ENCODE data around the gene MARCHF9.

Gene MARCHF9

GRCh38 chr12:57755454-57756372 is 810 bp downstream of the MARCHF9 start:
- no peak for DNase-seq

- DNase-seq, result peak in 1 of 2 donors; percentile 24
These were observed 1.8 kb downstream of the MARCHF9 start for GRCh38 chr12:57756406-57757341.

- DNase-seq, result no peak
These were observed 2.9 kb downstream of the MARCHF9 start for GRCh38 chr12:57757771-57758170.

- no peak for DNase-seq
These were observed 3.9 kb downstream of the MARCHF9 start for GRCh38 chr12:57758552-57759359.

- no peak for DNase-seq
These were observed 4.6 kb downstream of the MARCHF9 start for GRCh38 chr12:57759360-57759980.

- no peak for DNase-seq
These were observed 5.6 kb downstream of the MARCHF9 start for GRCh38 chr12:57760347-57760982.

- no peak for DNase-seq
These were observed 6.6 kb downstream of the MARCHF9 start for GRCh38 chr12:57761391-57761998.

GRCh38 chr12:57762463-57762862 is 7.6 kb downstream of the MARCHF9 start:
- DNase-seq, result no peak

- DNase-seq, result no peak
These were observed 9.2 kb downstream of the MARCHF9 start for GRCh38 chr12:57763881-57764661.

- no peak for DNase-seq
These were observed 9.7 kb downstream of the MARCHF9 start for GRCh38 chr12:57764662-57765002.

- peak in 1 of 2 donors; percentile 19 for DNase-seq
These were observed 10.2 kb downstream of the MARCHF9 start for GRCh38 chr12:57765003-57765697.

- no peak for DNase-seq
These were observed 11.0 kb downstream of the MARCHF9 start for GRCh38 chr12:57765698-57766463.

- no peak for DNase-seq
These were observed 11.8 kb downstream of the MARCHF9 start, which contains the start of gene CYP27B1 for GRCh38 chr12:57766464-57767304. Gene CYP27B1 (minus strand): TSS chr12:57767078. CDS start chr12:57767041, 37 bp downstream.

GRCh38 chr12:57767305-57767698 is 12.4 kb downstream of the MARCHF9 start:
- no peak for DNase-seq

GRCh38 chr12:57767876-57768275 is 13.0 kb downstream of the MARCHF9 start:
- DNase-seq, result no peak

- no peak for DNase-seq
These were observed 14.7 kb downstream of the MARCHF9 start for GRCh38 chr12:57769594-57769993.

- DNase-seq, result no peak
These were observed 15.8 kb downstream of the MARCHF9 start for GRCh38 chr12:57770734-57771133.

Measured in bone marrow (tissue), 2 donors.